Measurements from ENCODE around the gene FAM25A. TPM values are rescaled to one million over a fixed set of nuclear protein-coding genes. Genes with fewer than 3 reads are reported as not detected.
"Not testable (repeated sequence)": the region's sequence is repeated elsewhere in the genome, so short reads cannot be mapped to it uniquely, and the experiment has no call there.

Gene FAM25A
- total and polyA plus RNA-seq, 5 donors: not detected

DNA sequence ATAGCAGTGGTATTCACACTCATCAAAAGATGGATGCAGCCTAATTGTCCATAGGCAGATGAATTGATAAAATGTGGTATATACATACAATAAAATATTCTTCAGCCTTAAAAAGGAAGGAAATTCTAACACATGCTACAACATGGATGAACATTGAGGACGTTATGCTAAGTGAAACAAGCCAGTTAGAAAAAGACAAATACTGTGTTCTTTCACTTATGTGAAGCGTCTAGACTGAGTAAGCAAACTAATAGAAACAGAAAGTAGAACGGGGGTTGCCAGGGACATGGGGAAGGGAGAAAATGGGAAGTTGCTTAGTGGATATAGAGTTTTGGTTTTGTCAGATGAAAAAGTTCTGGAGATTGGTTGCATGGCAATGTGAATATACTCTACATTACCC, 6.6 kb upstream of the FAM25A start:
- 51% methylated on average over 3 of the region's 3 CpGs for WGBS
- intact Hi-C loops (cut with DNase I); DNase-seq; H3K4me3 ChIP-seq (ENCODE audit: low read length); H3K27ac ChIP-seq (ENCODE audit: low read length); H3K9me3 ChIP-seq (ENCODE audit: control insufficient read depth, low read length); ATAC-seq; H3K4me1 ChIP-seq (ENCODE audit: control insufficient read depth, insufficient read depth, low read length); H3K27me3 ChIP-seq (ENCODE audit: control insufficient read depth, insufficient read depth): not testable (repeated sequence)

DNA sequence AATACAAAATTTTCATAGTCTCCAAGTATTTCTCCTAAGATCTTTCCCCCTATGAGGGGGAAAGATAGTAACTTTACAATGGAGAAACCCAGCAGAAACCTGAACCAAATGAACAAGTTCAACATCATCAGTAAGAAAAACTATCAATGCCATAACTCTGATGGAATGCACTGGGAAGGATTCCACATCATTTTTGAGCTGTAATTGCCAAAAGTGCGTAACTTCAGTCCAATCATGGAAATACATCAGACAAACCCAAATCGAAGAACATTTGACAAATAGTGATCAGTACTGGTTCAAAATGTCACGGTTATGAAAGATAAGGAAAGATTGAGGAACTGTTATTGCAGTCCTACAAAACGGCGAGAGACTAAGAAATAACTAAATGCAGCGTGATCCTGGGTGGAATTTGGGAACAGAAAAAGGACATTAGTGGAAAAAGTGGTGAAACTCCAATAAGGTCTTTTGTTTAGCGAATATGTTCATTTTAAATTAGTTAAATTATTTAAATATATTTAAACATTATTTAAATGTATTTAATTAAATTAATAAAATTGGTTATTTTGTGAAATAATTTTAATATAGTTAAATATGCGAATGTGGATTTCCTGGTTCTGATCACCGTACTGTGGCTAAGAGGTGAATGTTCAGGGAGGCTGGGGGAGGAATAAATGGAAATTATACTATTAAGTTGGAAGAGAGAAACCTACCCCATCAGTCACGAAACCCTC, 4.9 kb upstream of the FAM25A start:
- H3K4me3 ChIP-seq (ENCODE audit: low read length); intact Hi-C loops (cut with DNase I); H3K4me1 ChIP-seq (ENCODE audit: control insufficient read depth, insufficient read depth, low read length); H3K9me3 ChIP-seq (ENCODE audit: control insufficient read depth, low read length); H3K27ac ChIP-seq (ENCODE audit: low read length); DNase-seq; ATAC-seq; H3K27me3 ChIP-seq (ENCODE audit: control insufficient read depth, insufficient read depth): not testable (repeated sequence)
- WGBS: 77% methylated on average over 9 of the region's 10 CpGs

DNA sequence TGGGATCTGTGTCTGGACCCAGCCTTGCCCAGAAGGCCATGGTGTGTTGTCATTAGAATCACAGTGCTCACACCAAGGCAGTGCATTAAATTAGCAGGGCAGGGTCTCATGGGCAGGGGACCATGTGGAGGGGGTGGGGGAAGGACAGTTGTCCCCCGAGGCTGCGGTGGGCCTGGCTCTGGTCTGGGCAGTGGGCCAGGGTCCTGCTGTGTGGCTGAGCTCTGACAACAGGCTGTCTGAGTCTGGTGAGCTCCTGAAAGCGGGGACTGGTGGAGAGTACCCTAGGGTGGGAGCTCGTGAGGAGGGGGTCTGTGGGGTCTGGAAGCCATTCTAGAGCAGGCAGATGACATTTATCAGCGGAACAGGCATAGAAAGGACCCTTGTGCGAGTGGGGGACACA, 2.0 kb upstream of the FAM25A start:
- H3K4me3 ChIP-seq (ENCODE audit: low read length); intact Hi-C loops (cut with DNase I); H3K9me3 ChIP-seq (ENCODE audit: control insufficient read depth, low read length); ATAC-seq; DNase-seq; H3K4me1 ChIP-seq (ENCODE audit: control insufficient read depth, insufficient read depth, low read length); H3K27ac ChIP-seq (ENCODE audit: low read length); H3K27me3 ChIP-seq (ENCODE audit: control insufficient read depth, insufficient read depth): not testable (repeated sequence)
- WGBS: 77% methylated on average over 6 of the region's 6 CpGs

- WGBS: 80% methylated on average over 6 of the region's 6 CpGs
- H3K4me3 ChIP-seq (ENCODE audit: low read length); DNase-seq; H3K27me3 ChIP-seq (ENCODE audit: control insufficient read depth, insufficient read depth); ATAC-seq; H3K4me1 ChIP-seq (ENCODE audit: control insufficient read depth, insufficient read depth, low read length); H3K9me3 ChIP-seq (ENCODE audit: control insufficient read depth, low read length); intact Hi-C loops (cut with DNase I); H3K27ac ChIP-seq (ENCODE audit: low read length): not testable (repeated sequence)
Measured at GRCh38 chr10:87019066-87019465, 1.0 kb upstream of the FAM25A start.

GRCh38 chr10:87019504-87019903, 590 bp upstream of the FAM25A start:
- H3K27ac ChIP-seq (ENCODE audit: low read length); H3K9me3 ChIP-seq (ENCODE audit: control insufficient read depth, low read length); H3K27me3 ChIP-seq (ENCODE audit: control insufficient read depth, insufficient read depth); H3K4me3 ChIP-seq (ENCODE audit: low read length); intact Hi-C loops (cut with DNase I); H3K4me1 ChIP-seq (ENCODE audit: control insufficient read depth, insufficient read depth, low read length); DNase-seq; ATAC-seq: not testable (repeated sequence)
- 100% methylated on average over 1 of the region's 1 CpG for WGBS

- intact Hi-C loops (cut with DNase I); DNase-seq; ATAC-seq; H3K27ac ChIP-seq (ENCODE audit: low read length); H3K4me3 ChIP-seq (ENCODE audit: low read length); H3K4me1 ChIP-seq (ENCODE audit: control insufficient read depth, insufficient read depth, low read length); H3K27me3 ChIP-seq (ENCODE audit: control insufficient read depth, insufficient read depth); H3K9me3 ChIP-seq (ENCODE audit: control insufficient read depth, low read length): not testable (repeated sequence)
- WGBS: 56% methylated on average over 5 of the region's 5 CpGs
Measured at GRCh38 chr10:87025285-87025958, 5.3 kb downstream of the FAM25A start.

DNA sequence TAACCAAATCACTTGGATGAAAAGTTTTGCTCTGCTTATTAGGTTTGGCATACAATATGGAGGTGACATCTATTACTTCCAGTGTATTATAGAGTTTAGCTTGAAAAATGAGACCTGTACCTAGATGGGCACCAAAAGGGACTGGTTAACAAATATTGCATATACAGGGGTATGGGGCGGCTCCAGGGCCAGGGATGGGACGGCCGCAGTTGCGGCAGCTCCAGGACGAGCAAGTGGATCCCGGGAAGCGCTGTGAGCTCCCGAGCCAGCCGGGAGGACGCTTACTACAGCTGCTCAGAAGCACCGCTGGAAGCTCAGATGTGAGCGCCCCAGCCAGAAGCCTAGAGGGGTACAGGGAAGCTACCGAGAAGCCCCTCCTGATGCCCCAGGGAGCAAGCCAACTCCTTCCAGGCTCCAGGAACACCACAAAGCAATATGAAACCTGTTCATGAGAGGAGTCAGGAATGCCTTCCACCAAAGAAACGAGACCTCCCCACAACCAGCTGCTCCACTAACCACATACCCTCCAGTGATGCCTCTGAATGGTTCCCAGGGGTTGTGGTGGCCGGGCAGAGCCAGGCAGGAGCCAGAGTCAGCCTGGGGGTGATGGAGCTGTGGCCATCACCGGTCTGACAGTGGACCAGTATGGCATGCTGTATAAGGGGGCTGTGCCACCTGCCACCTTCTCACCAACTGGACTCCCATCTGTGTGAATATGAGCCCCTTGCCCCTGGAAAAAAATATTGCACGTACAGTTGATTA, 6.8 kb downstream of the FAM25A start:
- H3K9me3 ChIP-seq (ENCODE audit: control insufficient read depth, low read length); intact Hi-C loops (cut with DNase I); ATAC-seq; DNase-seq; H3K4me3 ChIP-seq (ENCODE audit: low read length); H3K4me1 ChIP-seq (ENCODE audit: control insufficient read depth, insufficient read depth, low read length); H3K27me3 ChIP-seq (ENCODE audit: control insufficient read depth, insufficient read depth); H3K27ac ChIP-seq (ENCODE audit: low read length): not testable (repeated sequence)
- 95% methylated on average over 17 of the region's 17 CpGs for whole genome bisulfite sequencing

DNA sequence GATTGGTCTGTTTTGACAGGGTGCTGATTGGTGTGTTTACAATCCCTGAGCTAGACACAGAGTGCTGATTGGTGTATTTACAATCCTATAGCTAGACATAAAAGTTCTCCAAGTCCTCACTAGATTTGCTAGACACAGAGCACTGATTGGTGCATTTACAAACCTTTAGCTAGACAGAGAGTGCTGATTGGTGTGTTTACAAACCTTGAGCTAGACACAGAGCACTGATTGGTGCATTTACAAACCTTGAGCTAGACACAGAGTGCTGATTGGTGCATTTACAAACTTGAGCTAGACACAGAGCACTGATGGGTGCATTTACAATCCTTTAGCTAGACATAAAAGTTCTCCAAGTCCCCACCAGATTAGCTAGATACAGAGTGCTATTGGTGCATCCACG, 10.3 kb downstream of the FAM25A start:
- H3K4me1 ChIP-seq (ENCODE audit: control insufficient read depth, insufficient read depth, low read length); intact Hi-C loops (cut with DNase I); H3K4me3 ChIP-seq (ENCODE audit: low read length); ATAC-seq; H3K27me3 ChIP-seq (ENCODE audit: control insufficient read depth, insufficient read depth); DNase-seq; H3K27ac ChIP-seq (ENCODE audit: low read length); H3K9me3 ChIP-seq (ENCODE audit: control insufficient read depth, low read length): not testable (repeated sequence)
- 81% methylated on average over 1 of the region's 1 CpG for WGBS

DNA sequence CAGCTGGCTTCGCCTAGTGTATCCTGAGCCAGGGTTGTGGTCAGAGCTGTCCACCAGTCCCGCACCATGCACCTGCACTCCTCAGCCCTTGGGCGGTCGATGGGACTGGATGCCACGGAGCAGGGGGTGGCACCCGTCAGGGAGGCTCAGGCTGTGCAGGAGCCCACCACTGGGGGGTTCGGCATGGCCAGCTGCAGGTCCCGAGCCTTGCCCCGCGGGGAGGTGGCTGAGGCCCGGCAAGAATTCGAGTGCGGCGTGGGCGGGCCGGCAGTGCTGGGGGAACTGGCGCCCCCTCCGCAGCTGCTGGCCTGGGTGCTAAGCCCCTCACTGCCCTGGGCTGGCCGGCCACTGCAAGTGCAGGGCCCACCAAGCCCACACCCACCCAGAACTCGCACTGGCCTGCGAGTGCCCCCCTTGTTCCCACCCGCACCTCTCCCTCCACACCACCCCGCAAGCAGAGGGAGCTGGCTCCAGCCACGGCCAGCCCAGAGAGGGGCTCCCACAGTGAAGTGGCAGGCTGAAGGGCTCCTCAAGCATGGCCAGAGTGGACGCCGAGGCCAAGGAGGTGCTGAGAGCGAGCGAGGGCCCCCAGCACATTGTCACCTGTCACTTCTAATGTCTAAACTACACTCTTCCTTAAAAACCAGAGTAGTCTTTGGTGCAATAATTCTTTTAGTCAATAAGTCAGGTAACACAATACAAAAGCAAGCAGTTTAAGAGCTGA, 11.0 kb downstream of the FAM25A start:
- DNase-seq: peak in 1 of 3 donors; percentile 24
- no peak overlapping the region for H3K4me3 ChIP-seq (ENCODE audit: low read length)
- H3K4me1 ChIP-seq (ENCODE audit: control insufficient read depth, insufficient read depth, low read length): no peaks in the 10 kb centered on the region
- ATAC-seq: no peak
- no peaks in the 10 kb centered on the region for H3K9me3 ChIP-seq (ENCODE audit: control insufficient read depth, low read length)
- H3K27ac ChIP-seq (ENCODE audit: low read length): no peak overlapping the region
- H3K27me3 ChIP-seq (ENCODE audit: control insufficient read depth, insufficient read depth): no peaks in the 10 kb centered on the region
- intact Hi-C loops (cut with DNase I): no loop called here
- 96% methylated on average over 28 of the region's 28 CpGs for WGBS

- 95% methylated on average over 1 of the region's 1 CpG for WGBS
- no peaks in the 10 kb centered on the region for H3K4me1 ChIP-seq (ENCODE audit: control insufficient read depth, insufficient read depth, low read length)
- ATAC-seq: no peak
Measured at GRCh38 chr10:87036623-87037022, 16.5 kb downstream of the FAM25A start.

More at GRCh38 chr10:87036623-87037022, 16.5 kb downstream of the FAM25A start:
- no peak for DNase-seq
- H3K27me3 ChIP-seq (ENCODE audit: control insufficient read depth, insufficient read depth): no peaks in the 10 kb centered on the region
- H3K9me3 ChIP-seq (ENCODE audit: control insufficient read depth, low read length): no peaks in the 10 kb centered on the region
- no peak overlapping the region for H3K27ac ChIP-seq (ENCODE audit: low read length)
- H3K4me3 ChIP-seq (ENCODE audit: low read length): no peak overlapping the region
- intact Hi-C loops (cut with DNase I): no loop called here

All from right cardiac atrium (tissue), 5 donors.